DMS 273 (cell line): Measurements from ENCODE around the gene ZNF524.

ENCODE experiments used
- DNase-seq: peaks from one replicate; lab custom pipeline; 2025; ENCODE audit not compliant: unreplicated experiment; lab: John Stamatoyannopoulos, UW

The ZNF524 gene

GRCh38 chr19:55601084-55601483 lies 996 bp downstream of the ZNF524 start:
- no peak for DNase-seq

GRCh38 chr19:55602104-55603001 lies 2.3 kb downstream of the ZNF524 start:
- DNase-seq = no peak

GRCh38 chr19:55603115-55603514 lies 3.0 kb downstream of the ZNF524 start:
- no peak for DNase-seq

GRCh38 chr19:55603581-55604292 lies 3.6 kb downstream of the ZNF524 start:
- DNase-seq = no peak

GRCh38 chr19:55605207-55605636 lies 5.1 kb downstream of the ZNF524 start:
- peak; percentile 99 for DNase-seq

GRCh38 chr19:55605637-55606470 lies 5.8 kb downstream of the ZNF524 start, which contains the start of gene ZNF865:
TSS of gene ZNF865 (plus strand) at chr19:55605647. CDS start at chr19:55613619, 7,972 bp downstream.
- peak; percentile 89 for DNase-seq

- no peak for DNase-seq
Measured at GRCh38 chr19:55606471-55606787, 6.3 kb downstream of the ZNF524 start.

- DNase-seq = no peak
Measured at GRCh38 chr19:55606817-55607216, 6.7 kb downstream of the ZNF524 start.

- no peak for DNase-seq
Measured at GRCh38 chr19:55609326-55609725, 9.2 kb downstream of the ZNF524 start.

- no peak for DNase-seq
Measured at GRCh38 chr19:55611300-55611982, 11.4 kb downstream of the ZNF524 start.

- no peak for DNase-seq
Measured at GRCh38 chr19:55611983-55612645, 12.0 kb downstream of the ZNF524 start.

GRCh38 chr19:55613396-55613795 lies 13.3 kb downstream of the ZNF524 start:
- DNase-seq = no peak

GRCh38 chr19:55613930-55614710 lies 14.0 kb downstream of the ZNF524 start:
- no peak for DNase-seq

- no peak for DNase-seq
Measured at GRCh38 chr19:55614711-55615542, 14.8 kb downstream of the ZNF524 start.

GRCh38 chr19:55615543-55616394 lies 15.7 kb downstream of the ZNF524 start:
- no peak for DNase-seq

GRCh38 chr19:55616395-55616875 lies 16.3 kb downstream of the ZNF524 start:
- no peak for DNase-seq

GRCh38 chr19:55617426-55617825 lies 17.3 kb downstream of the ZNF524 start:
- DNase-seq = no peak
